ENCODE measurements around the gene FTO. TPM values are rescaled to one million over a fixed set of nuclear protein-coding genes. Genes with fewer than 3 reads are reported as not detected.

Gene FTO
- total RNA-seq, 1 donor from 2014 or later, result 110 TPM

GRCh38 chr16:53895851-53896250 lies 191.9 kb downstream of the FTO start:
- Mint-ChIP-seq H3K27me3 (ENCODE audit: insufficient read depth, low read depth) (no peaks in the 10 kb centered on the region), H3K9me3 (no peaks in the 10 kb centered on the region), H3K4me1 (peaks cover 47% of the 10 kb centered on the region), H3K4me3 (no peak overlapping the region), H3K36me3 (peaks cover 3% of the 10 kb centered on the region), H3K27ac (no peak overlapping the region)
- H3K9ac ChIP-seq, result no peak overlapping the region
- no peaks in the 10 kb centered on the region for H3K36me3 ChIP-seq
- H3K9me3 ChIP-seq (ENCODE audit: low read depth), result no peaks in the 10 kb centered on the region
- peaks cover 6% of the 10 kb centered on the region for H3F3A ChIP-seq (ENCODE audit: low read depth)
- peak overlapping the region; percentile 33 for H3K4me2 ChIP-seq
- no peak overlapping the region for H3K4me3 ChIP-seq
- TF ChIP-seq EZH2 (IDR thresholded peaks at IDR 0.05) (no peak), CTCF (IDR thresholded peaks at IDR 0.05) (no peak), EZH2phosphoT487 (IDR thresholded peaks at IDR 0.05) (no peak)
- H4K20me1 ChIP-seq (ENCODE audit: low read depth), result peaks cover 6% of the 10 kb centered on the region
- H3K27ac ChIP-seq, result no peak overlapping the region
- DNase-seq (ENCODE audit: low spot score), result no peak
- no peaks in the 10 kb centered on the region for H3K79me2 ChIP-seq (ENCODE audit: low read depth)
- peaks cover 18% of the 10 kb centered on the region for H3K4me1 ChIP-seq
- H2AFZ ChIP-seq (replicated peaks), result no peak overlapping the region
- H3K27me3 ChIP-seq, result no peaks in the 10 kb centered on the region

- no peak overlapping the region for H3K27ac Mint-ChIP-seq
- Histone ChIP-seq H3K9ac (no peak overlapping the region), H3K9me3 (ENCODE audit: low read depth) (no peaks in the 10 kb centered on the region), H3K4me3 (no peak overlapping the region), H3K36me3 (no peaks in the 10 kb centered on the region), H3K4me1 (peaks cover 18% of the 10 kb centered on the region), H3K27me3 (no peaks in the 10 kb centered on the region), H3F3A (ENCODE audit: low read depth) (peaks cover 6% of the 10 kb centered on the region), H3K27ac (no peak overlapping the region), H2AFZ (replicated peaks) (no peak overlapping the region), H4K20me1 (ENCODE audit: low read depth) (peaks cover 6% of the 10 kb centered on the region), H3K79me2 (ENCODE audit: low read depth) (no peaks in the 10 kb centered on the region), H3K4me2 (no peak overlapping the region)
- no peak overlapping the region for H3K4me3 Mint-ChIP-seq
- no peaks in the 10 kb centered on the region for H3K27me3 Mint-ChIP-seq (ENCODE audit: insufficient read depth, low read depth)
- peaks cover 47% of the 10 kb centered on the region for H3K4me1 Mint-ChIP-seq
- H3K36me3 Mint-ChIP-seq, result peaks cover 3% of the 10 kb centered on the region
- H3K9me3 Mint-ChIP-seq, result no peaks in the 10 kb centered on the region
- TF ChIP-seq EZH2phosphoT487 (IDR thresholded peaks at IDR 0.05) (no peak), CTCF (IDR thresholded peaks at IDR 0.05) (no peak), EZH2 (IDR thresholded peaks at IDR 0.05) (no peak)
- no peak for DNase-seq (ENCODE audit: low spot score)
Observed at GRCh38 chr16:53896722-53897121, 192.8 kb downstream of the FTO start.

GRCh38 chr16:53898993-53899392 lies 195.0 kb downstream of the FTO start:
- H3K4me1 Mint-ChIP-seq, result peaks cover 28% of the 10 kb centered on the region

More at GRCh38 chr16:53898993-53899392, 195.0 kb downstream of the FTO start:
- H3K4me3 Mint-ChIP-seq, result no peak overlapping the region
- H4K20me1 ChIP-seq (ENCODE audit: low read depth), result peaks cover 6% of the 10 kb centered on the region
- no peak overlapping the region for H3K4me3 ChIP-seq
- DNase-seq (ENCODE audit: low spot score), result no peak
- peaks cover 6% of the 10 kb centered on the region for H3K36me3 Mint-ChIP-seq
- H3K27me3 ChIP-seq, result no peaks in the 10 kb centered on the region
- peaks cover 14% of the 10 kb centered on the region for H3K4me1 ChIP-seq
- H3K36me3 ChIP-seq, result no peaks in the 10 kb centered on the region
- peaks cover 2% of the 10 kb centered on the region for H3K9me3 Mint-ChIP-seq
- TF ChIP-seq CTCF (IDR thresholded peaks at IDR 0.05) (no peak), EZH2phosphoT487 (IDR thresholded peaks at IDR 0.05) (no peak), EZH2 (IDR thresholded peaks at IDR 0.05) (no peak)
- H2AFZ ChIP-seq (replicated peaks), result no peak overlapping the region
- H3K9me3 ChIP-seq (ENCODE audit: low read depth), result no peaks in the 10 kb centered on the region
- no peak overlapping the region for H3K9ac ChIP-seq
- no peaks in the 10 kb centered on the region for H3K79me2 ChIP-seq (ENCODE audit: low read depth)
- H3K27ac ChIP-seq, result no peak overlapping the region
- no peak overlapping the region for H3K27ac Mint-ChIP-seq
- no peaks in the 10 kb centered on the region for H3K27me3 Mint-ChIP-seq (ENCODE audit: insufficient read depth, low read depth)
- H3K4me2 ChIP-seq, result no peak overlapping the region
- H3F3A ChIP-seq (ENCODE audit: low read depth), result peaks cover 6% of the 10 kb centered on the region
